MM.1S (cell line): ENCODE data around the gene ZEB2.

Source experiments
- EZH2 ChIP-seq: fragments of 300-600 bp; sonication (generic); optimal IDR thresholded peaks from 2 replicates; pipeline ENCODE3; 2017; ENCODE audit warnings: low read depth, mild to moderate bottlenecking, antibody characterized with exemption, low read length, mixed read lengths
- TF ChIP-seq, protein P1 (sequence below): fragments of 300-600 bp; sonication (generic); IDR thresholded peaks from 2 replicates; pipeline ENCODE4 v1.5.1; 2016; ENCODE audit warnings: antibody characterized with exemption, low read length, mixed read lengths

DNA sequence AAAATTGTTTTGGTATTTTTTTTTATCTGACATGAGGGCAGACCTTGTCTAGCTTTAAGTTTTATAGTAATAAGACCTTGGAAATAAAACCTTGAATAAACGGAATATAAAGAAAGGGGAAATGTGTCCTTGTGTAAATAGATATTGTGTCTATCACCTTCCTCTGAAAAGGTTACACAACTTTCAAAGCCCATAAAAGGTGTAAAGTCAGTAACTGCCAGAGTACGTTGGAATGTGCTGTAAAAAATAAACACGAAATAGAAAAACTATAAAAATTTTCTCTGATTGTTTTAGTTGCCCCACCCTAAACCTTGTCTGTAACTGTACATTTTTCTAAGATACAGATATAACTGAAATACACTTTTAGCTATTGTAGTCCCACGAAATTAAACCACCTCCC is 82.3 kb downstream of the ZEB2 start:
- TF ChIP-seq EZH2: no peak
- TF ChIP-seq, protein P1, sequence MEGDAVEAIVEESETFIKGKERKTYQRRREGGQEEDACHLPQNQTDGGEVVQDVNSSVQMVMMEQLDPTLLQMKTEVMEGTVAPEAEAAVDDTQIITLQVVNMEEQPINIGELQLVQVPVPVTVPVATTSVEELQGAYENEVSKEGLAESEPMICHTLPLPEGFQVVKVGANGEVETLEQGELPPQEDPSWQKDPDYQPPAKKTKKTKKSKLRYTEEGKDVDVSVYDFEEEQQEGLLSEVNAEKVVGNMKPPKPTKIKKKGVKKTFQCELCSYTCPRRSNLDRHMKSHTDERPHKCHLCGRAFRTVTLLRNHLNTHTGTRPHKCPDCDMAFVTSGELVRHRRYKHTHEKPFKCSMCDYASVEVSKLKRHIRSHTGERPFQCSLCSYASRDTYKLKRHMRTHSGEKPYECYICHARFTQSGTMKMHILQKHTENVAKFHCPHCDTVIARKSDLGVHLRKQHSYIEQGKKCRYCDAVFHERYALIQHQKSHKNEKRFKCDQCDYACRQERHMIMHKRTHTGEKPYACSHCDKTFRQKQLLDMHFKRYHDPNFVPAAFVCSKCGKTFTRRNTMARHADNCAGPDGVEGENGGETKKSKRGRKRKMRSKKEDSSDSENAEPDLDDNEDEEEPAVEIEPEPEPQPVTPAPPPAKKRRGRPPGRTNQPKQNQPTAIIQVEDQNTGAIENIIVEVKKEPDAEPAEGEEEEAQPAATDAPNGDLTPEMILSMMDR: no peak
